Spleen (tissue), 11 donors: Measurements from ENCODE around the gene BEST1. TPM values are rescaled to one million over a fixed set of nuclear protein-coding genes. Genes with fewer than 3 reads are reported as not detected.

Source experiments
- DNase-seq: peaks from one replicate; pipeline ENCODE4 v3.0.0-alpha.2; 2020
- H3K27ac ChIP-seq, 8 donors: fragments of 200-600 bp; sonication (generic) in 7 of 8; 1 replicate in 4 of 8; 2 replicates in 4 of 8; pipeline versions ENCODE4 v1.5.0 to v1.8.0; 2016 to 2021; ENCODE audit warnings: inconsistent platforms in 4 of 8, mild to moderate bottlenecking in 4 of 8, moderate library complexity in 1 of 8
- H3K27me3 ChIP-seq, 7 donors: fragments of 200-600 bp; sonication (generic) in 6 of 7; replicated peaks in 1 of 7; 1 replicate in 4 of 7; 2 replicates in 3 of 7; pipeline versions ENCODE4 v1.5.0 to v1.8.0; 2016 to 2021; ENCODE audit warnings: inconsistent platforms in 3 of 7, mild to moderate bottlenecking in 1 of 7
- H3K36me3 ChIP-seq, 6 donors: fragments of 200-600 bp; sonication (generic) in 5 of 6; 1 replicate in 4 of 6; 2 replicates in 2 of 6; pipeline versions ENCODE4 v1.5.0 to v1.8.0; 2016 to 2021; ENCODE audit warnings: inconsistent platforms in 2 of 6
- H3K4me1 ChIP-seq, 6 donors: fragments of 200-600 bp; sonication (generic) in 5 of 6; 1 replicate in 3 of 6; 2 replicates in 3 of 6; pipeline versions ENCODE4 v1.5.0 to v1.8.0; 2016 to 2021; ENCODE audit warnings: inconsistent platforms in 3 of 6
- H3K4me3 ChIP-seq, 8 donors: fragments of 200-600 bp; sonication (generic) in 7 of 8; 1 replicate in 4 of 8; 2 replicates in 4 of 8; pipeline versions ENCODE4 v1.5.0 to v1.8.0; 2016 to 2021; ENCODE audit warnings: inconsistent platforms in 4 of 8, mild to moderate bottlenecking in 4 of 8, moderate library complexity in 2 of 8
- H3K9me3 ChIP-seq, 8 donors: fragments of 200-600 bp; sonication (generic) in 7 of 8; 1 replicate in 4 of 8; 2 replicates in 4 of 8; pipeline versions ENCODE4 v1.5.0 to v1.8.0; 2016 to 2021; ENCODE audit warnings: inconsistent platforms in 4 of 8
- CTCF ChIP-seq, 11 experiments: fragments of 200-600 bp in 7 of 11; fragments of 450-650 bp in 4 of 11; sonication (generic) in 4 of 11; IDR thresholded peaks in 8 of 11; conservative IDR thresholded peaks in 3 of 11; 1 replicate in 7 of 11; 2 replicates in 4 of 11; pipeline versions ENCODE4 v1.4.0 to v1.8.0; 2016 to 2021; ENCODE audit warnings: antibody characterized with exemption in 11 of 11, inconsistent platforms in 4 of 11, mild to moderate bottlenecking in 1 of 11
- POLR2A ChIP-seq, 3 donors: fragments of 450-650 bp; IDR thresholded peaks; one replicate each; pipeline ENCODE4 v1.5.1; 2017; ENCODE audit warnings: antibody characterized with exemption in 3 of 3, mild to moderate bottlenecking in 1 of 3
- POLR2AphosphoS5 ChIP-seq, 3 donors: sonication (generic); formaldehyde crosslinking; IDR thresholded peaks; one replicate each; pipeline ENCODE4 v1.5.1; 2017; ENCODE audit warnings: antibody characterized with exemption in 3 of 3
- WGBS, 5 donors: extraction: QIAGEN DNeasy Blood & Tissue Kit in 3 of 5; methylation state at CpG; one replicate each; pipeline versions ENCODE4 v1.1.5 to v1.1.7; 2013 to 2018; 5-methylcytosine and 5-hydroxymethylcytosine counted together
- intact Hi-C: fragments of 100-400 bp; cut with DNase I; formaldehyde crosslinking; loops from one replicate; pipeline ENCODE4 v1.15.0; 2023; ENCODE audit warnings: low total_unique reads
- polyA plus RNA-seq, 3 donors: library from polyadenylated mRNA; stranded (reverse); fragments of 200-250 nt; gene quantifications; one replicate each; pipeline ENCODE4 v1.2.1, GENCODE V29; 2013
- total RNA-seq, 7 donors: library from RNA; depleted of rRNA in 3 of 7; stranded (reverse); fragments of >200 nt in 3 of 7; fragmentation: NEBNext Ultra II Directional in 4 of 7; extraction: Animal tissue kit (Norgen Biotek cat#: 25700) in 4 of 7; gene quantifications; one replicate each; pipeline versions ENCODE4 v1.1.0 to v1.2.1, GENCODE V29; 2016 to 2021
- donor health status: healthy with polysubstance abuse.
- donor health status: DM: no; HTN: no; CAD: no; lungs with moderate emphysema.
- donor health status: DM: no; HTN: no; CAD: no.
- donor health status: Bipolar disorder and iron deficiency.
- donor health status: healthy.
- donor health status: DM: no; HTN: no; CAD: no.
- donor health status: DM: yes; HTN: yes; CAD: no.

The BEST1 gene
- total and polyA plus RNA-seq, 10 donors: 2.6 to 20.4 (median 10.8) TPM

- Histone ChIP-seq H3K4me1 (peaks cover 6 to 82% (median 50%) of the 10 kb centered on the region in 6 donors), H3K4me3 (peak overlapping the region in 1 of 8 donors; percentile 12), H3K27ac (peak overlapping the region in 4 of 8 donors; percentile 35 to 82 (median 58)), H3K36me3 (peaks cover 0 to 9% (median 0%) of the 10 kb centered on the region in 6 donors), H3K27me3 (peaks cover 0 to 26% (median 12%) of the 10 kb centered on the region in 7 donors), H3K9me3 (no peaks in the 10 kb centered on the region)
- DNase-seq: peak; percentile 85
- intact Hi-C loops: no loop called here
- TF ChIP-seq CTCF (IDR thresholded peaks at IDR 0.05 in 8 of 11, conservative IDR thresholded peaks at IDR 0.05 in 3 of 11): peak in 2 of 11 experiments; percentile 19 to 26
- TF ChIP-seq POLR2AphosphoS5 (IDR thresholded peaks at IDR 0.05): peak in 2 of 3 donors; percentile 20 to 78
- TF ChIP-seq POLR2A (IDR thresholded peaks at IDR 0.05): no peak
- WGBS, 5 donors: 50 to 61% (median 55%) methylated on average over 6 of the region's 6 CpGs
These were observed 37.6 kb upstream of the BEST1 start for GRCh38 chr11:61912530-61912898.

- H3K9me3 ChIP-seq: no peaks in the 10 kb centered on the region
These were observed 37.0 kb upstream of the BEST1 start for GRCh38 chr11:61912991-61913698.

GRCh38 chr11:61913699-61914395 is 36.3 kb upstream of the BEST1 start:
- peak; percentile 30 for DNase-seq
- no peaks in the 10 kb centered on the region for H3K36me3 ChIP-seq
- intact Hi-C loops: no loop called here
- peak overlapping the region in 3 of 8 donors; percentile 15 to 82 (median 82) for H3K27ac ChIP-seq
- 82 to 90% (median 85%) methylated on average over 7 to 8 of the region's 8 CpGs for WGBS, 5 donors
- peaks cover 8 to 89% (median 59%) of the 10 kb centered on the region in 6 donors for H3K4me1 ChIP-seq
- no peaks in the 10 kb centered on the region for H3K9me3 ChIP-seq
- H3K27me3 ChIP-seq: peaks cover 0 to 40% (median 22%) of the 10 kb centered on the region in 7 donors
- TF ChIP-seq POLR2A (IDR thresholded peaks at IDR 0.05) (no peak), POLR2AphosphoS5 (IDR thresholded peaks at IDR 0.05) (no peak), CTCF (IDR thresholded peaks at IDR 0.05 in 8 of 11, conservative IDR thresholded peaks at IDR 0.05 in 3 of 11) (no peak)
- H3K4me3 ChIP-seq: no peak overlapping the region

More at GRCh38 chr11:61912991-61913698, 37.0 kb upstream of the BEST1 start:
- Histone ChIP-seq H3K36me3 (peaks cover 0 to 3% (median 0%) of the 10 kb centered on the region in 6 donors), H3K4me3 (no peak overlapping the region), H3K4me1 (peaks cover 8 to 88% (median 56%) of the 10 kb centered on the region in 6 donors), H3K27me3 (peaks cover 0 to 33% (median 17%) of the 10 kb centered on the region in 7 donors), H3K27ac (peak overlapping the region in 4 of 8 donors; percentile 25 to 82 (median 46))
- TF ChIP-seq CTCF (IDR thresholded peaks at IDR 0.05 in 8 of 11, conservative IDR thresholded peaks at IDR 0.05 in 3 of 11): no peak
- TF ChIP-seq POLR2AphosphoS5 (IDR thresholded peaks at IDR 0.05): no peak
- TF ChIP-seq POLR2A (IDR thresholded peaks at IDR 0.05): no peak
- peak; percentile 67 for DNase-seq
- 71 to 91% (median 79%) methylated on average over 18 of the region's 18 CpGs for WGBS, 5 donors
- intact Hi-C loops: no loop called here
